HepG2 (cell line): Measurements from ENCODE around the gene ZFP90. TPM values are rescaled to one million over a fixed set of nuclear protein-coding genes. Genes with fewer than 3 reads are reported as not detected.

Source experiments
- ATRX ChIP-seq: sonication (generic); formaldehyde crosslinking; IDR thresholded peaks from 2 replicates; pipeline ENCODE4 v1.4.0; 2020; ENCODE audit warnings: missing genetic modification reagents, borderline replicate concordance
- BCLAF1 ChIP-seq: fragments of 450-650 bp; IDR thresholded peaks from 2 replicates; pipeline ENCODE4 v1.6.1; 2017; ENCODE audit warnings: mild to moderate bottlenecking
- BRCA1 ChIP-seq: sonication (generic); formaldehyde crosslinking; IDR thresholded peaks from 2 replicates; pipeline ENCODE4 v1.4.0; 2020; ENCODE audit warnings: missing genetic modification reagents
- CREB1 ChIP-seq, 2 experiments: fragments of 450-650 bp in 1 of 2; IDR thresholded peaks; 2 replicates each; pipeline ENCODE4 v1.6.1; 2016 to 2017; ENCODE audit warnings: control low read depth in 1 of 2, mild to moderate bottlenecking in 1 of 2, missing compliant biosample characterization in 1 of 2, missing genetic modification characterization in 1 of 2
- DNMT3B ChIP-seq: conservative IDR thresholded peaks from 2 replicates; pipeline ENCODE4 v1.6.1; 2016; ENCODE audit warnings: missing biosample characterization, control low read depth
- ETV5 ChIP-seq: IDR thresholded peaks from 2 replicates; pipeline ENCODE4 v1.6.1; 2018; ENCODE audit warnings: missing biosample characterization, missing genetic modification reagents, inconsistent platforms, borderline replicate concordance
- HES4 ChIP-seq: sonication (generic); formaldehyde crosslinking; IDR thresholded peaks from 2 replicates; pipeline ENCODE4 v1.9.0; 2021; ENCODE audit warnings: mild to moderate bottlenecking, missing genetic modification reagents, borderline replicate concordance
- HMG20A ChIP-seq: IDR thresholded peaks from 2 replicates; pipeline ENCODE4 v1.6.1; 2016; ENCODE audit warnings: borderline replicate concordance
- MBD4 ChIP-seq: IDR thresholded peaks from 2 replicates; pipeline ENCODE4 v1.6.1; 2012; ENCODE audit warnings: low read length, inconsistent platforms, borderline replicate concordance
- MNT ChIP-seq: fragments of 450-650 bp; IDR thresholded peaks from 2 replicates; pipeline ENCODE4 v1.6.1; 2016
- MYNN ChIP-seq: sonication (generic); formaldehyde crosslinking; IDR thresholded peaks from 2 replicates; pipeline ENCODE4 v1.4.0; 2020; ENCODE audit warnings: mild to moderate bottlenecking, low read depth, missing genetic modification reagents
- ONECUT2 ChIP-seq: sonication (generic); formaldehyde crosslinking; IDR thresholded peaks from 2 replicates; pipeline ENCODE4 v1.4.0; 2020; ENCODE audit warnings: missing genetic modification reagents
- PHF8 ChIP-seq: sonication (generic); formaldehyde crosslinking; IDR thresholded peaks from 2 replicates; pipeline ENCODE4 v1.5.0; 2020; ENCODE audit warnings: missing genetic modification reagents
- SRSF1 ChIP-seq: fragments of 200-400 bp; formaldehyde crosslinking; optimal IDR thresholded peaks from 2 replicates; pipeline ENCODE3; 2017; ENCODE audit warnings: mild to moderate bottlenecking, low read depth, low read length, moderate library complexity
- ZBTB8A ChIP-seq: sonication (generic); formaldehyde crosslinking; IDR thresholded peaks from 2 replicates; pipeline ENCODE4 v1.4.0; 2020; ENCODE audit warnings: mild to moderate bottlenecking, low read depth, missing genetic modification reagents, borderline replicate concordance
- ZFP36L2 ChIP-seq: sonication (generic); formaldehyde crosslinking; IDR thresholded peaks from 2 replicates; pipeline ENCODE4 v1.4.0; 2020; ENCODE audit warnings: missing genetic modification reagents
- ZFP37 ChIP-seq: sonication (generic); formaldehyde crosslinking; IDR thresholded peaks from 2 replicates; pipeline ENCODE4 v1.4.0; 2020; ENCODE audit warnings: missing genetic modification reagents, borderline replicate concordance
- ZNF281 ChIP-seq: sonication (generic); formaldehyde crosslinking; IDR thresholded peaks from 2 replicates; pipeline ENCODE4 v1.4.0; 2020; ENCODE audit warnings: missing genetic modification reagents, borderline replicate concordance
- ZNF33A ChIP-seq: sonication (generic); formaldehyde crosslinking; IDR thresholded peaks from 2 replicates; pipeline ENCODE4 v1.5.1; 2020; ENCODE audit warnings: missing genetic modification reagents, mild to moderate bottlenecking, moderate library complexity, borderline replicate concordance
- ZNF446 ChIP-seq: sonication (generic); formaldehyde crosslinking; IDR thresholded peaks from 2 replicates; pipeline ENCODE4 v1.5.0; 2020; ENCODE audit warnings: mild to moderate bottlenecking, missing genetic modification reagents
- ZNF496 ChIP-seq: sonication (generic); formaldehyde crosslinking; IDR thresholded peaks from 2 replicates; pipeline ENCODE4 v1.8.1; 2023; ENCODE audit warnings: mild to moderate bottlenecking, moderate library complexity, missing genetic modification reagents; ENCODE audit not compliant: insufficient replicate concordance
- ZNF576 ChIP-seq: sonication (generic); formaldehyde crosslinking; IDR thresholded peaks from 2 replicates; pipeline ENCODE4 v1.4.0; 2020; ENCODE audit warnings: mild to moderate bottlenecking, missing genetic modification reagents
- ZNF713 ChIP-seq: sonication (generic); formaldehyde crosslinking; IDR thresholded peaks from 2 replicates; pipeline ENCODE4 v1.4.0; 2020; ENCODE audit warnings: mild to moderate bottlenecking, missing genetic modification reagents
- ZNF772 ChIP-seq: sonication (generic); formaldehyde crosslinking; IDR thresholded peaks from 2 replicates; pipeline ENCODE4 v1.5.0; 2020; ENCODE audit warnings: mild to moderate bottlenecking, missing genetic modification reagents
- polyA plus RNA-seq, 8 experiments: library from polyadenylated mRNA; depleted of rRNA in 3 of 8; stranded (reverse) in 7 of 8; unstranded in 1 of 8; fragments of >200 nt; fragmentation: Illumina TruSeq in 4 of 8; extraction: Trizol in 4 of 8; gene quantifications; 2 replicates each; pipeline versions ENCODE4 v1.2.1 to v1.2.3, GENCODE V29; 2011 to 2016; ENCODE audit warnings: low read depth in 4 of 8, missing spikeins in 1 of 8, mixed read lengths in 1 of 8; ENCODE audit not compliant: insufficient read depth in 1 of 8
- total RNA-seq, 5 experiments: library from RNA; depleted of rRNA; stranded (reverse); fragments of >200 nt; fragmentation: Illumina TruSeq; extraction: Trizol; gene quantifications; 2 replicates each; pipeline ENCODE4 v1.2.3, GENCODE V29; 2016; ENCODE audit warnings: low read depth in 1 of 5

Gene ZFP90
- total and polyA plus RNA-seq, 2 of the 13 experiments (the other 11 are each of a cell fraction or from before 2014, with no cell fraction given) = 17.6 to 18.9 TPM

- TF ChIP-seq SRSF1 (no peak), BRCA1 (CRISPR knock-in tag) (no peak), MBD4 (no peak), ZNF576 (CRISPR knock-in tag) (no peak), ZNF281 (peak; percentile 86), MYNN (CRISPR knock-in tag) (no peak), ATRX (CRISPR knock-in tag) (no peak), MNT (no peak), ETV5 (0 out of 2 replicates have a peak, but pooled peaks have one; percentile 29), ZNF496 (CRISPR knock-in tag) (no peak), ZNF33A (CRISPR knock-in tag) (no peak), ZFP37 (no peak), DNMT3B (CRISPR knock-in tag) (no peak), HES4 (CRISPR knock-in tag) (no peak), ZNF446 (no peak), ZBTB8A (CRISPR knock-in tag) (no peak), ONECUT2 (no peak), CREB1 (IDR thresholded peaks at IDR 0.05) (peak; percentile 86), CREB1 (CRISPR knock-in tag; IDR thresholded peaks at IDR 0.05) (no peak), BCLAF1 (no peak), HMG20A (CRISPR knock-in tag) (no peak), ZNF772 (no peak), ZNF713 (CRISPR knock-in tag) (no peak), PHF8 (CRISPR knock-in tag) (no peak), ZFP36L2 (CRISPR knock-in tag) (no peak)
Observed at GRCh38 chr16:68526143-68526781, 12.8 kb upstream of the ZFP90 start (continued).
